ENCODE data around the gene PPFIBP2. TPM values are rescaled to one million over a fixed set of nuclear protein-coding genes. Genes with fewer than 3 reads are reported as not detected.

The PPFIBP2 gene
- total and polyA plus RNA-seq, 2 of the 13 experiments (the other 11 are each of a cell fraction or from before 2014, with no cell fraction given): 15.0 to 52.5 TPM

GRCh38 chr11:7520011-7520942, 6.5 kb downstream of the PPFIBP2 start (continued):
- no peak for TF ChIP-seq WIZ (CRISPR knock-in tag; IDR thresholded peaks at IDR 0.05)
- no peak for TF ChIP-seq HNRNPLL (IDR thresholded peaks at IDR 0.05; ENCODE audit: low read depth, low read length, poor library complexity, severe bottlenecking)
- no peak for TF ChIP-seq ZNF512B (CRISPR knock-in tag; IDR thresholded peaks at IDR 0.05; ENCODE audit: borderline replicate concordance)
- TF ChIP-seq PHF5A (CRISPR knock-in tag; IDR thresholded peaks at IDR 0.05; ENCODE audit: low read depth, unreplicated experiment): no peak
- TF ChIP-seq NFATC3 (CRISPR knock-in tag; IDR thresholded peaks at IDR 0.05): no peak
- no peak for TF ChIP-seq PAXIP1 (CRISPR knock-in tag; conservative IDR thresholded peaks at IDR 0.05)
- TF ChIP-seq ZBED4 (CRISPR knock-in tag; IDR thresholded peaks at IDR 0.05; ENCODE audit: borderline replicate concordance): no peak
